OCI-LY3 (cell line): ENCODE results near the gene IL4.
A peak's percentile ranks its signal among the peaks of the same experiment; 100 is the strongest.

Experiments used
- H2AFZ ChIP-seq: fragments of 200-600, 300-600 bp; shearing (Covaris generic); 2 replicates; pipeline ENCODE4 v1.6.0; 2014; ENCODE audit warnings: antibody characterized with exemption, low read depth, low read length
- H3K27ac ChIP-seq: fragments of 200-600, 300-600 bp; sonication (generic); 2 replicates; pipeline ENCODE4 v1.5.1; 2014; ENCODE audit warnings: mild to moderate bottlenecking, low read length, moderate library complexity, mixed read lengths
- H3K27me3 ChIP-seq: fragments of 200-600, 300-600 bp; sonication (generic); 2 replicates; pipeline ENCODE4 v1.6.1; 2014; ENCODE audit warnings: low read depth, low read length, mixed read lengths
- H3K36me3 ChIP-seq: fragments of 200-600, 300-600 bp; sonication (generic); replicated peaks from 2 replicates; pipeline ENCODE3; 2014; ENCODE audit warnings: low read depth, low read length, mixed read lengths
- H3K4me1 ChIP-seq: fragments of 300-600, 200-600 bp; sonication (generic); 2 replicates; pipeline ENCODE4 v1.6.1; 2014; ENCODE audit warnings: low read length, mixed read lengths
- H3K4me2 ChIP-seq: fragments of 200-600, 300-600 bp; sonication (generic); 2 replicates; pipeline ENCODE4 v1.6.1; 2014; ENCODE audit warnings: low read length, mixed read lengths
- H3K4me3 ChIP-seq: fragments of 300-600, 200-600 bp; sonication (generic); 2 replicates; pipeline ENCODE4 v1.5.1; 2014; ENCODE audit warnings: antibody characterized with exemption, mild to moderate bottlenecking, low read length, moderate library complexity
- H3K79me2 ChIP-seq: fragments of 300-600, 200-600 bp; shearing (Covaris generic); 2 replicates; pipeline ENCODE4 v1.6.1; 2014; ENCODE audit warnings: mild to moderate bottlenecking, low read length, mixed read lengths
- H3K9ac ChIP-seq: fragments of 300-600, 200-600 bp; shearing (Covaris generic); 2 replicates; pipeline ENCODE4 v1.6.0; 2014; ENCODE audit warnings: mild to moderate bottlenecking, low read length, moderate library complexity
- H3K9me3 ChIP-seq: fragments of 200-600, 300-600 bp; shearing (Covaris generic); 2 replicates; pipeline ENCODE4 v1.6.1; 2014; ENCODE audit warnings: low read length, mixed read lengths; ENCODE audit not compliant: insufficient read depth
- H4K20me1 ChIP-seq: fragments of 200-600, 300-600 bp; sonication (generic); 2 replicates; pipeline ENCODE4 v1.6.1; 2016; ENCODE audit warnings: low read length, mixed read lengths; ENCODE audit not compliant: insufficient read depth
- EZH2phosphoT487 ChIP-seq: fragments of 200-600 bp; shearing (Covaris generic); IDR thresholded peaks from 2 replicates; pipeline ENCODE4 v1.6.1; 2018; ENCODE audit warnings: antibody characterized with exemption, mixed run types, low read depth
- TF ChIP-seq, protein P1 (sequence below): fragments of 200-600, 300-600 bp; sonication (generic); IDR thresholded peaks from 2 replicates; pipeline ENCODE4 v1.5.1; 2014; ENCODE audit warnings: antibody characterized with exemption, low read length, low read depth

Gene IL4

DNA sequence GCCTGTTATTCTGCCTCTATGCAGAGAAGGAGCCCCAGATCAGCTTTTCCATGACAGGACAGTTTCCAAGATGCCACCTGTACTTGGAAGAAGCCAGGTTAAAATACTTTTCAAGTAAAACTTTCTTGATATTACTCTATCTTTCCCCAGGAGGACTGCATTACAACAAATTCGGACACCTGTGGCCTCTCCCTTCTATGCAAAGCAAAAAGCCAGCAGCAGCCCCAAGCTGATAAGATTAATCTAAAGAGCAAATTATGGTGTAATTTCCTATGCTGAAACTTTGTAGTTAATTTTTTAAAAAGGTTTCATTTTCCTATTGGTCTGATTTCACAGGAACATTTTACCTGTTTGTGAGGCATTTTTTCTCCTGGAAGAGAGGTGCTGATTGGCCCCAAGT, 301 bp upstream of the IL4 start:
- Histone ChIP-seq H3K9ac (no peak overlapping the region), H3K27me3 (peaks cover 13% of the 10 kb centered on the region), H3K4me2 (peak overlapping the region; percentile 89), H3K9me3 (no peaks in the 10 kb centered on the region), H3K36me3 (no peaks in the 10 kb centered on the region), H3K79me2 (no peaks in the 10 kb centered on the region), H3K4me1 (peaks cover 43% of the 10 kb centered on the region), H3K27ac (no peak overlapping the region), H4K20me1 (no peaks in the 10 kb centered on the region), H3K4me3 (peak overlapping the region; percentile 80), H2AFZ (no peak overlapping the region)
- TF ChIP-seq, protein P1, sequence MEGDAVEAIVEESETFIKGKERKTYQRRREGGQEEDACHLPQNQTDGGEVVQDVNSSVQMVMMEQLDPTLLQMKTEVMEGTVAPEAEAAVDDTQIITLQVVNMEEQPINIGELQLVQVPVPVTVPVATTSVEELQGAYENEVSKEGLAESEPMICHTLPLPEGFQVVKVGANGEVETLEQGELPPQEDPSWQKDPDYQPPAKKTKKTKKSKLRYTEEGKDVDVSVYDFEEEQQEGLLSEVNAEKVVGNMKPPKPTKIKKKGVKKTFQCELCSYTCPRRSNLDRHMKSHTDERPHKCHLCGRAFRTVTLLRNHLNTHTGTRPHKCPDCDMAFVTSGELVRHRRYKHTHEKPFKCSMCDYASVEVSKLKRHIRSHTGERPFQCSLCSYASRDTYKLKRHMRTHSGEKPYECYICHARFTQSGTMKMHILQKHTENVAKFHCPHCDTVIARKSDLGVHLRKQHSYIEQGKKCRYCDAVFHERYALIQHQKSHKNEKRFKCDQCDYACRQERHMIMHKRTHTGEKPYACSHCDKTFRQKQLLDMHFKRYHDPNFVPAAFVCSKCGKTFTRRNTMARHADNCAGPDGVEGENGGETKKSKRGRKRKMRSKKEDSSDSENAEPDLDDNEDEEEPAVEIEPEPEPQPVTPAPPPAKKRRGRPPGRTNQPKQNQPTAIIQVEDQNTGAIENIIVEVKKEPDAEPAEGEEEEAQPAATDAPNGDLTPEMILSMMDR: no peak
- TF ChIP-seq EZH2phosphoT487: no peak

DNA sequence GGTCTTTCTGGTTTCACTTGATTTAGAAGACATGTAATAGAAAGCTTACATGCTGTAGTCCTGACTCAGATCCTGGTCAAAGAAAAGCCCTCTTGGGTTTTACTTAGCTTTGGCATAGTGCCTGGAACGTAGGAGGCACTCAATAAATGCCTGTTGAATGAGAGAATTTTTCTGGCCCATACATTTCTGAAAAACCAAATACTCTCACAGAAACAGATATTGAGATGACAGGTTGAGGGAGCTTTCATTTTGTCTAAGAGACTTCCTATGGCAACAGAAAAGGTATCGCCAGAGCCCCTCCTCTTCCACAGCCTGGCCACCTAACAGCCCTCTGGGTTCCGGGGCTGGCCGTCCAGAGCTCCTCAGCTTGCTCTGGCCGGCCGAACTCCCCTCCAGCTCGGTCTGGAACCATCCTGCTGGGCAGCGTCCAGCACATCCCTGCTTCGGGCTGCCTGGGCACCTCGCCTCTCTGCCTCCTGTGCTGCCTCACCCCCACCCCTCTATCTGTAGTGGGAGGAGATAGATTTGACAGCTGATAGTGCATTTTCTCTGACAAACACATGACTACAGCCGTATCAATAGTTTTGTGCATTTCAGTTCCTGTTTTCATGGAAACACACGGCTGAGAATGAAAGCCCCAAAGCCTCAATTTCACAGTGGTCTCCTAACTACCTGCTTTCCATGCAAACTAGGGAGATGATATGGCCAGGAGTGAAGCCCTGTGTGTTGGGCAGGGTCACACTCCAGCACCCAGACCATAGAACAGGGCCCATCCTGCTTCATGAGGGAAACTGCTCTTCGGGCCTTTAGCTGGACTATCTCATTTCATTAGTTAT, 1.1 kb downstream of the IL4 start:
- Histone ChIP-seq H3K36me3 (no peaks in the 10 kb centered on the region), H4K20me1 (no peaks in the 10 kb centered on the region), H3K9ac (peak overlapping the region; percentile 23), H3K4me3 (peak overlapping the region; percentile 80), H3K4me1 (peaks cover 43% of the 10 kb centered on the region), H3K79me2 (no peaks in the 10 kb centered on the region), H3K4me2 (peak overlapping the region; percentile 89), H3K27me3 (peaks cover 13% of the 10 kb centered on the region), H3K9me3 (no peaks in the 10 kb centered on the region), H2AFZ (peak overlapping the region; percentile 23; the same call in 1 of the 2 replicates), H3K27ac (peak overlapping the region; percentile 15)
- no peak for TF ChIP-seq EZH2phosphoT487
- TF ChIP-seq, protein P1: no peak

DNA sequence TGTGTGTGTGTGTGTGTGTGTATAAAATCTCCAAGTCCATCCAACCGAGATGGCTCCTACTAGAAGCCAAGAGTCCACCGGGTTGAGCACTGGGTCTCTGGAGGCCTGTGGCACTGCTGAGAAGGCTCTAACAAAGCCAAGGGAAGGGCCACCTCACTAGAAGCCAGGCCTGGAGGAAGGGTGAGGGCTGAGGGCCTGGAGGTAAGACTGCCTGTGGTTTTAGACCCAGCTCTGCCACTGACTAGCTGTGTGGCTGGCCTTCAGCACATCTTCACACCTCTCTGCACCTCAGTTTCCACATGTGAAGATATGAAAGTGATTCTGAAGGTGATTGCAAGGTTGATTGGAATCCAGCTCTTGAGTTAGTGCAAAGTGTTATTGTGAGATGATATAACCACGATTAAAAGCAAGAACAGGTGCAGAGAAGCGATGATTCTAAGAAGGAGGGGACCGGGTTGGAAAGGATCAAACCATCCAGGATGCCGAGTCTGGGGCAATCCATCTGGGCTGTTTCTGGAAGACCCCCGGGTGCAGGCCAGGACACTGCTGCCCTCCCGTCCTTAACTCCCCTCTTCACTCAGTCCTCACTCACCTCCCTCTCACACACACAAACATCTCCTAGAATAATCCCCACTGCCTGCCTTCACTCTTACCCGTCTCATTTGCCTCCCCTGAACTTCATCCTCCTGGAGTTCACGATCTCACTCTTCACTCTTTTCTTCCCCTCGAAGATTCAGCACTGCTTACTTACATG, 2.3 kb downstream of the IL4 start:
- Histone ChIP-seq H3K4me1 (peaks cover 47% of the 10 kb centered on the region), H3K27ac (no peak overlapping the region), H3K79me2 (no peaks in the 10 kb centered on the region), H3K27me3 (peaks cover 13% of the 10 kb centered on the region), H3K4me3 (no peak overlapping the region), H3K9me3 (no peaks in the 10 kb centered on the region), H3K9ac (no peak overlapping the region), H4K20me1 (no peaks in the 10 kb centered on the region), H3K36me3 (no peaks in the 10 kb centered on the region), H3K4me2 (no peak overlapping the region), H2AFZ (no peak overlapping the region)
- TF ChIP-seq, protein P1: no peak
- no peak for TF ChIP-seq EZH2phosphoT487

DNA sequence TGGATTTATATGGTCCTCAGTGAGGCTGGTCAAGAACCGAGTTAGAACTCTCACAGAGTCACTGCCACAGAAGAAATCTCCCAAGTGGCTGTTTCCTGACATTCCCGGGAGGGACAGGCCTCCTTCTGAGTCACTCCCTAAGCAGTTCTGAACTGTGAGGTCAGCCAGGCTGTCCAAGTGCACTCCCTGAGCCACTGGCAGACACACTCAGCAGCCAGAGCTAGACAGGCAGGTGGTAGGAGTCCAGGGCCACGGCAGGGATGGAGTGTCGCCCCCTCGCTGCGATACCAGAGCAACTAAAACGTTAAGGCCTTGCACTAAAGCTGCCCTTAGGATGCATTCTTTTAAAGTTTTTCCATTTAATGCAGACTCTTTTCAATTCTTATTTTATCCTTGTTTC, 3.4 kb downstream of the IL4 start:
- H3K4me1 ChIP-seq: peaks cover 51% of the 10 kb centered on the region
- H2AFZ ChIP-seq: no peak overlapping the region
- no peaks in the 10 kb centered on the region for H3K36me3 ChIP-seq
- no peak overlapping the region for H3K27ac ChIP-seq
- H4K20me1 ChIP-seq: no peaks in the 10 kb centered on the region
- no peaks in the 10 kb centered on the region for H3K9me3 ChIP-seq
- H3K79me2 ChIP-seq: no peaks in the 10 kb centered on the region
- H3K4me3 ChIP-seq: no peak overlapping the region
- H3K4me2 ChIP-seq: no peak overlapping the region
- H3K27me3 ChIP-seq: peaks cover 13% of the 10 kb centered on the region
- TF ChIP-seq, protein P1: no peak
- no peak for TF ChIP-seq EZH2phosphoT487
- H3K9ac ChIP-seq: no peak overlapping the region
